K562 (cell line): ENCODE measurements around the gene ZNF582. TPM values are rescaled to one million over a fixed set of nuclear protein-coding genes. Genes with fewer than 3 reads are reported as not detected.

Source experiments
- FOXO4 ChIP-seq: fragments of 450-650 bp; formaldehyde crosslinking; IDR thresholded peaks from 2 replicates; pipeline ENCODE4 v1.4.0; 2020; ENCODE audit warnings: mild to moderate bottlenecking, moderate library complexity
- ID3 ChIP-seq, 2 experiments: fragments of 250-450 bp in 1 of 2; fragments of 450-650 bp in 1 of 2; sonication (Bioruptor Pico) in 1 of 2; IDR thresholded peaks; 2 replicates each; pipeline versions ENCODE4 v1.6.1 to v1.8.0; 2016 to 2021; ENCODE audit warnings: mild to moderate bottlenecking in 2 of 2, moderate library complexity in 2 of 2, missing compliant biosample characterization in 1 of 2, missing genetic modification characterization in 1 of 2
- MIER1 ChIP-seq: fragments of 450-650 bp; IDR thresholded peaks from 2 replicates; pipeline ENCODE4 v1.6.1; 2016; ENCODE audit warnings: antibody characterized with exemption, mild to moderate bottlenecking, low read depth
- RUNX1 ChIP-seq: sonication (generic); IDR thresholded peaks from 2 replicates; pipeline ENCODE4 v1.6.1; 2016; ENCODE audit warnings: antibody characterized with exemption, low read depth
- SFPQ ChIP-seq: fragments of 200-400 bp; formaldehyde crosslinking; IDR thresholded peaks from 2 replicates; pipeline ENCODE4 v1.6.1; 2017; ENCODE audit warnings: mild to moderate bottlenecking, low read depth, low read length, moderate library complexity
- SIN3A ChIP-seq, 2 experiments: fragments of 150-350 bp in 1 of 2; IDR thresholded peaks; 2 replicates each; pipeline ENCODE4 v1.6.1; 2011 to 2016; ENCODE audit warnings: borderline replicate concordance in 2 of 2, low read depth in 2 of 2, low read length in 2 of 2, mild to moderate bottlenecking in 2 of 2, moderate library complexity in 2 of 2; ENCODE audit not compliant: control insufficient read depth in 1 of 2
- SMAD3 ChIP-seq: fragments of 450-650 bp; formaldehyde crosslinking; conservative IDR thresholded peaks from 2 replicates; pipeline ENCODE4 v1.4.0; 2020; ENCODE audit warnings: mild to moderate bottlenecking
- SRF ChIP-seq, 2 experiments: fragments of 250-450, 450-650 bp in 1 of 2; sonication (Bioruptor Pico) in 1 of 2; sonication (generic) in 1 of 2; formaldehyde crosslinking; IDR thresholded peaks; 2 replicates each; pipeline versions ENCODE4 v1.5.0 to v1.5.1; 2020 to 2022; ENCODE audit warnings: mild to moderate bottlenecking in 1 of 2, missing genetic modification reagents in 1 of 2
- TAF7 ChIP-seq: fragments of 450-650 bp; IDR thresholded peaks from 2 replicates; pipeline ENCODE4 v1.6.1; 2016; ENCODE audit warnings: missing genetic modification characterization, missing compliant biosample characterization
- TBP ChIP-seq: optimal IDR thresholded peaks from 2 replicates; pipeline ENCODE3; 2011; ENCODE audit warnings: low read depth, low read length, improper control_type of control experiment
- ZNF584 ChIP-seq: fragments of 200-800 bp; sonication (Bioruptor generic); IDR thresholded peaks from 2 replicates; pipeline ENCODE4 v1.6.1; 2016; ENCODE audit warnings: low read depth, mild to moderate bottlenecking, missing genetic modification characterization, missing compliant biosample characterization
- ZNF644 ChIP-seq: fragments of 200-800 bp; sonication (Bioruptor generic); IDR thresholded peaks from 2 replicates; pipeline ENCODE4 v1.6.1; 2016; ENCODE audit warnings: low read depth, missing genetic modification characterization, missing compliant biosample characterization
- polyA plus RNA-seq, 8 experiments: library from polyadenylated mRNA; depleted of rRNA in 4 of 8; stranded (reverse) in 5 of 8; unstranded in 3 of 8; fragments of >200 nt; fragmentation: Nextera tagmentation in 2 of 8; fragmentation: Illumina TruSeq in 1 of 8; extraction: Ambion mirVana in 2 of 8; extraction: Trizol in 1 of 8; gene quantifications; 2 replicates each; pipeline versions ENCODE4 v1.2.1 to v1.2.3, GENCODE V29; 2011 to 2014; ENCODE audit warnings: inconsistent platforms in 1 of 8, missing spikeins in 1 of 8
- total RNA-seq, 7 experiments: library from RNA; depleted of rRNA in 6 of 7; stranded (reverse); fragments of >200 nt in 6 of 7; fragmentation: Illumina TruSeq in 2 of 7; extraction: Trizol in 2 of 7; gene quantifications; 2 replicates each; pipeline versions ENCODE4 v1.2.1 to v1.2.3, GENCODE V29; 2011 to 2021; ENCODE audit warnings: low replicate concordance in 1 of 7
- TF ChIP-seq, protein P1 (sequence below): sonication (generic); formaldehyde crosslinking; IDR thresholded peaks from 2 replicates; pipeline ENCODE4 v1.8.0; 2022; ENCODE audit warnings: mild to moderate bottlenecking, missing genetic modification reagents
- TF ChIP-seq, protein P2 (sequence below): fragments of 250-450 bp; sonication (Bioruptor Pico); IDR thresholded peaks from 2 replicates; pipeline ENCODE4 v1.5.0; 2022; ENCODE audit warnings: mild to moderate bottlenecking
- TF ChIP-seq, protein P3 (sequence below): fragments of 450-650 bp; IDR thresholded peaks from 2 replicates; pipeline ENCODE4 v1.6.1; 2018; ENCODE audit warnings: mild to moderate bottlenecking, low read depth; ENCODE audit not compliant: partially characterized antibody

Gene ZNF582
- total and polyA plus RNA-seq, 9 of the 15 experiments (the other 6 are each of a cell fraction or from before 2014, with no cell fraction given) = 0.72 to 3.3 (median 1.6) TPM

DNA sequence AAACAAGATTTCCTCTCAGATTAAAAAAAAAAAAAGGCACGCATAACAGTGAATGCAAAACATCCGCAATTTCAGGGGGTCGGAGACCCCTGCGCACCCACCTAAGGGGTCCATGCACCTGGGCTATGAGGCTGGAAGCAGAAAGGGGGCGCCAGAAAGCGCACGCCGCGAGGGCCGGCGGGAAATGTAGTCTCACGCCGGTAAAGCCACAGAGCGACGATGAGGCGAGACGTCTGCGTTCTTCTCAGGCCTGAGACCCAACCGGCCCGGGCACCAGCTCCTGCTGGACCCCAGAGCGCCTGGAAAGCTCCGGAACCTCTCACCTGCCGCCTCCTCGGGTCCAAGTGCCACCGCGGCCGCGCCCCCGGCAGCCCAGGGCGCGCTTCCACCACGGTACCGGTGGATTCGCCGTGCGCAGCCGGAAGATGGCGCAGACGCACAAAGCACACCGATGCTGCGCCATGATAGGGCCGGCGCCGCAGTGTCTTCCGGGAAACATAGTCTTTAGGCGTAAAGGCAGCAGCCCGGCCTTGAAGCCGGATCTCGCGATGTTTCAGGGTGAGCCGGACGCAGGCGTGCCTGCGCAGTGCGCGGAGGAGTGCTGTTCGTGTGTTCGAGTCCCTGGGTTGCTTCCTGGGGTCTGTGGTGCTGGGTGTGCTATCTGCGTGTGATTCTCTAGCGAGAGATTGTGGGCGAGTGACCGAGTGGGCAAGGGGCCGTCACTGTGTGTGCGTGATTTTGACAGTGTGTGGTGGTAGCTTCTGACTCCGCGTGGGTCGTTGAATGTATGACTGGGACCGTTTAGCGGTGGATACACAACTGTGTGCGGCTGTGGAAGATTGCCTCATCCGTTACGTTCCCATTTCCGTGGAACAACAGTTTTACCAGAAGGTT lies at the start of gene ZNF582 (continued):
- no peak for TF ChIP-seq SIN3A (IDR thresholded peaks at IDR 0.05; ENCODE audit: borderline replicate concordance in 2 of 2, control insufficient read depth in 1 of 2, low read depth in 2 of 2, low read length in 2 of 2)
- no peak for TF ChIP-seq FOXO4
- TF ChIP-seq RUNX1 = no peak
- TF ChIP-seq ZNF644 = 0 out of 2 replicates have a peak, but pooled peaks have one; percentile 70
- no peak for TF ChIP-seq ID3 (CRISPR knock-in tag; IDR thresholded peaks at IDR 0.05)
- TF ChIP-seq ID3 (tag; IDR thresholded peaks at IDR 0.05) = 0 out of 2 replicates have a peak, but pooled peaks have one; percentile 27
- TF ChIP-seq SRF (CRISPR knock-in tag; IDR thresholded peaks at IDR 0.05) = peak in 1 of 2 experiments; percentile 69; a peak in 2 of 4 replicates
- no peak for TF ChIP-seq MIER1
- TF ChIP-seq, protein P1, sequence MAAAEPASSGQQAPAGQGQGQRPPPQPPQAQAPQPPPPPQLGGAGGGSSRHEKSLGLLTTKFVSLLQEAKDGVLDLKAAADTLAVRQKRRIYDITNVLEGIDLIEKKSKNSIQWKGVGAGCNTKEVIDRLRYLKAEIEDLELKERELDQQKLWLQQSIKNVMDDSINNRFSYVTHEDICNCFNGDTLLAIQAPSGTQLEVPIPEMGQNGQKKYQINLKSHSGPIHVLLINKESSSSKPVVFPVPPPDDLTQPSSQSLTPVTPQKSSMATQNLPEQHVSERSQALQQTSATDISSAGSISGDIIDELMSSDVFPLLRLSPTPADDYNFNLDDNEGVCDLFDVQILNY (CRISPR knock-in tag) = no peak
- no peak for TF ChIP-seq SFPQ
- TF ChIP-seq TAF7 (tag) = no peak
- peak; percentile 58 for TF ChIP-seq TBP
- TF ChIP-seq, protein P2, sequence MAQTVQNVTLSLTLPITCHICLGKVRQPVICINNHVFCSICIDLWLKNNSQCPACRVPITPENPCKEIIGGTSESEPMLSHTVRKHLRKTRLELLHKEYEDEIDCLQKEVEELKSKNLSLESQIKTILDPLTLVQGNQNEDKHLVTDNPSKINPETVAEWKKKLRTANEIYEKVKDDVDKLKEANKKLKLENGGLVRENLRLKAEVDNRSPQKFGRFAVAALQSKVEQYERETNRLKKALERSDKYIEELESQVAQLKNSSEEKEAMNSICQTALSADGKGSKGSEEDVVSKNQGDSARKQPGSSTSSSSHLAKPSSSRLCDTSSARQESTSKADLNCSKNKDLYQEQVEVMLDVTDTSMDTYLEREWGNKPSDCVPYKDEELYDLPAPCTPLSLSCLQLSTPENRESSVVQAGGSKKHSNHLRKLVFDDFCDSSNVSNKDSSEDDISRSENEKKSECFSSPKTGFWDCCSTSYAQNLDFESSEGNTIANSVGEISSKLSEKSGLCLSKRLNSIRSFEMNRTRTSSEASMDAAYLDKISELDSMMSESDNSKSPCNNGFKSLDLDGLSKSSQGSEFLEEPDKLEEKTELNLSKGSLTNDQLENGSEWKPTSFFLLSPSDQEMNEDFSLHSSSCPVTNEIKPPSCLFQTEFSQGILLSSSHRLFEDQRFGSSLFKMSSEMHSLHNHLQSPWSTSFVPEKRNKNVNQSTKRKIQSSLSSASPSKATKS (CRISPR knock-in tag) = no peak
- TF ChIP-seq, protein P3, sequence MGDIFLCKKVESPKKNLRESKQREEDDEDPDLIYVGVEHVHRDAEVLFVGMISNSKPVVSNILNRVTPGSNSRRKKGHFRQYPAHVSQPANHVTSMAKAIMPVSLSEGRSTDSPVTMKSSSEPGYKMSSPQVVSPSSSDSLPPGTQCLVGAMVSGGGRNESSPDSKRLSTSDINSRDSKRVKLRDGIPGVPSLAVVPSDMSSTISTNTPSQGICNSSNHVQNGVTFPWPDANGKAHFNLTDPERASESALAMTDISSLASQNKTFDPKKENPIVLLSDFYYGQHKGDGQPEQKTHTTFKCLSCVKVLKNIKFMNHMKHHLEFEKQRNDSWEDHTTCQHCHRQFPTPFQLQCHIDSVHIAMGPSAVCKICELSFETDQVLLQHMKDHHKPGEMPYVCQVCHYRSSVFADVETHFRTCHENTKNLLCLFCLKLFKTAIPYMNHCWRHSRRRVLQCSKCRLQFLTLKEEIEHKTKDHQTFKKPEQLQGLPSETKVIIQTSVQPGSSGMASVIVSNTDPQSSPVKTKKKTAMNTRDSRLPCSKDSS = no peak
- no peak for TF ChIP-seq ZNF584 (CRISPR knock-in tag)
- TF ChIP-seq SMAD3 (CRISPR knock-in tag) = no peak
